ENCODE results near the gene EGFLAM.

The EGFLAM gene

GRCh38 chr5:38422622-38423021 is 164.3 kb downstream of the EGFLAM start:
- no peak for DNase-seq

- no peak for DNase-seq
Observed at GRCh38 chr5:38423276-38424147, 165.2 kb downstream of the EGFLAM start.

- DNase-seq = no peak
Observed at GRCh38 chr5:38424148-38425060, 166.0 kb downstream of the EGFLAM start.

GRCh38 chr5:38426490-38426889 is 168.1 kb downstream of the EGFLAM start:
- no peak for DNase-seq

- DNase-seq = no peak
Observed at GRCh38 chr5:38426986-38427950, 168.9 kb downstream of the EGFLAM start.

GRCh38 chr5:38431242-38431853 is 173.0 kb downstream of the EGFLAM start:
- no peak for DNase-seq

- DNase-seq = no peak
Observed at GRCh38 chr5:38433160-38433861, 175.0 kb downstream of the EGFLAM start.

GRCh38 chr5:38434966-38435705 is 176.8 kb downstream of the EGFLAM start:
- no peak for DNase-seq

GRCh38 chr5:38438757-38439156 is 180.4 kb downstream of the EGFLAM start:
- DNase-seq = no peak

GRCh38 chr5:38441453-38442246 is 183.3 kb downstream of the EGFLAM start:
- DNase-seq = peak; percentile 6

GRCh38 chr5:38442247-38442573 is 183.9 kb downstream of the EGFLAM start:
- DNase-seq = no peak

- DNase-seq = no peak
Observed at GRCh38 chr5:38443390-38443789, 185.0 kb downstream of the EGFLAM start.

GRCh38 chr5:38445374-38446028 is 187.1 kb downstream of the EGFLAM start:
- no peak for DNase-seq

GRCh38 chr5:38446029-38446522 is 187.7 kb downstream of the EGFLAM start:
- no peak for DNase-seq

GRCh38 chr5:38447056-38447455 is 188.7 kb downstream of the EGFLAM start:
- DNase-seq = no peak

GRCh38 chr5:38447786-38448185 is 189.4 kb downstream of the EGFLAM start:
- DNase-seq = no peak

- DNase-seq = no peak
Observed at GRCh38 chr5:38448568-38449350, 190.4 kb downstream of the EGFLAM start.

GRCh38 chr5:38450627-38451026 is 192.3 kb downstream of the EGFLAM start:
- no peak for DNase-seq
